ENCODE data around the gene NT5C3A. TPM values are rescaled to one million over a fixed set of nuclear protein-coding genes. Genes with fewer than 3 reads are reported as not detected.

Gene NT5C3A
- total and polyA plus RNA-seq, 9 of the 15 experiments (the other 6 are each of a cell fraction or from before 2014, with no cell fraction given) = 18.6 to 60.1 (median 40.0) TPM

GRCh38 chr7:33109005-33109757, 46.6 kb upstream of the NT5C3A start, which contains the start of gene RP9 (continued):
- TF ChIP-seq ZNF311 (CRISPR knock-in tag; IDR thresholded peaks at IDR 0.05) = no peak
- TF ChIP-seq MAFF (IDR thresholded peaks at IDR 0.05; ENCODE audit: low read length) = no peak
- TF ChIP-seq FOXP4 (CRISPR knock-in tag; IDR thresholded peaks at IDR 0.05; ENCODE audit: borderline replicate concordance) = no peak
- TF ChIP-seq KLF13 (tag; IDR thresholded peaks at IDR 0.05; ENCODE audit: borderline replicate concordance, low read depth) = peak; percentile 49; the same call in 1 of the 2 replicates
- TF ChIP-seq LARP7 (IDR thresholded peaks at IDR 0.05) = no peak
- TF ChIP-seq ETV1 (tag; conservative IDR thresholded peaks at IDR 0.05; ENCODE audit: low read depth) = no peak
- TF ChIP-seq SMAD1 (IDR thresholded peaks at IDR 0.05; ENCODE audit: low read depth, low read length, partially characterized antibody) = no peak
- no peak for TF ChIP-seq NCOA1 (IDR thresholded peaks at IDR 0.05; ENCODE audit: low read depth)
- TF ChIP-seq ZNF589 (CRISPR knock-in tag; IDR thresholded peaks at IDR 0.05; ENCODE audit: low read depth) = no peak
- TF ChIP-seq KDM5B (IDR thresholded peaks at IDR 0.05; ENCODE audit: insufficient replicate concordance, low read depth, low read length) = peak; percentile 76
- TF ChIP-seq ZNF561 (CRISPR knock-in tag; conservative IDR thresholded peaks at IDR 0.05) = no peak
- TF ChIP-seq POLR3G (IDR thresholded peaks at IDR 0.05; ENCODE audit: extremely low read depth, insufficient read length, insufficient replicate concordance) = no peak
- no peak for TF ChIP-seq MAX (CRISPR knock-in tag; IDR thresholded peaks at IDR 0.05)
- TF ChIP-seq NR2F6 (CRISPR knock-in tag; IDR thresholded peaks at IDR 0.05) = no peak
- TF ChIP-seq GTF2B (IDR thresholded peaks at IDR 0.05; ENCODE audit: extremely low read depth, insufficient read length) = no peak
- TF ChIP-seq ZNF408 (CRISPR knock-in tag; IDR thresholded peaks at IDR 0.05; ENCODE audit: low read depth) = no peak
- TF ChIP-seq TAF7 (tag; IDR thresholded peaks at IDR 0.05) = no peak
- no peak for TF ChIP-seq SFPQ (IDR thresholded peaks at IDR 0.05; ENCODE audit: low read depth, low read length)
- no peak for TF ChIP-seq XRCC4 (IDR thresholded peaks at IDR 0.05; ENCODE audit: extremely low read depth, insufficient read depth, insufficient read length)
- TF ChIP-seq ZNF133 (CRISPR knock-in tag; IDR thresholded peaks at IDR 0.05) = no peak
- TF ChIP-seq MNT (conservative IDR thresholded peaks at IDR 0.05) = no peak; a peak in 1 of 4 replicates
